Activated CD4-positive, CD25-positive, alpha-beta regulatory T cell (primary cell): ENCODE measurements around the gene GAS2L2.
A peak's percentile ranks its signal among the peaks of the same experiment; 100 is the strongest.
"Not testable (repeated sequence)": the region's sequence is repeated elsewhere in the genome, so short reads cannot be mapped to it uniquely, and the experiment has no call there.

Experiments used
- DNase-seq, 4 experiments: peaks; one replicate each; lab custom pipeline; 2025; lab: John Stamatoyannopoulos, UW

Gene GAS2L2

DNA sequence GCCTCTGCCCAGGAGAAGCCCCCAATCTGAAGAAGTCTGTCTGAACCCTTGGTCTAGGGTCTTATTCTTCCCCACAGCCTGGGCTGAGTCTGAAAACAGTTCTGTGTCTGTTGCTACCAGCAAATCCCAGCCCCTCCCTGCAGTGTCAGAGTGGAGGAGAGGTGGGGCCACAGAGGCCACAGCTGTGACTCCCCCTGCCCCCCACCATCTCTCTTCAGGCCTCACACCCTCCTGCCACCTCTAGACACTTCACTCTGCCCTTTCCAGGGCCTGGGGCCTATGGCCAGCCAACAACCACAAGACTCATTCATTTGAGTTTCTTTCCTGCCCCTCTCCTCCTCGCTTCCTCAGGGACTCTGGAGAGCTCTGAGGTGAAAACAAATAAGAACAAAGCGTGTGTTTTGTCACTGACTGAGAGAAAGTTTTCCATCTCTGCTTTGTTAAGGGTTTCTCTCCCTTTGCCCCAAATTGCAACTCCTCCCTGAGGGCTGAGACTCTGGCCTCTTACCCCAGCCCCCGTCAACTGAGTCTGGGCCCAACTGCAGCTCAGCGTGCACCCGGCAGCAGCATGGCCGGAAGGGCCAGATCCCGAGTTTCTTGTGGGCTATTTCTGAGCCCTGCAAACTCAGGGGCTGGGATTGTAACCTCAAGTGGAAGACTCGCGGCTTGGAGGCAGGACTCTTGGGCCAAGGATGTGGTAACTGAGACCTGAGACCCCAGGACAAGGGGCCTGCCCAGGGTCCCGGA lies 20.8 kb upstream of the GAS2L2 start:
- no peak for DNase-seq

DNA sequence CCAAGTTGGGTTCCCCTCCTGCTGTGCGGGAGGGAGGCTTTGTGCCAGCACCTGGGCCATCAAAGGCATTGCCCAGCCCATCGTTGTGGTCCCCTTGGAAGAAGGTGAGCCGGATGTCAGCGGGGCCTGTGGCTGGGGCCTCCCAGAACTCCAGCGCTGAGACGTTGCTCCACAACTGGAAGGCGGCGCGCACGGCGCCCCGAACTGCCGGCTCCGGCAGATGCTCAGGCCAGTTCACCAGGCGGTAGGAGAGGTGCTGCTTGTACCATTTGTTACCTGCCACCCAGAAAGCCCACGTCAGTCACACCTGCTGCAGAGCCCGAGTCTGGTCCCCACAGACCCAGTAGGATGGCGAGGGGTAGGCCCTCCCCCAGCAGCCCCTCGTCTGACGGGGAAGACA lies 20.1 kb upstream of the GAS2L2 start:
- no peak for DNase-seq

DNA sequence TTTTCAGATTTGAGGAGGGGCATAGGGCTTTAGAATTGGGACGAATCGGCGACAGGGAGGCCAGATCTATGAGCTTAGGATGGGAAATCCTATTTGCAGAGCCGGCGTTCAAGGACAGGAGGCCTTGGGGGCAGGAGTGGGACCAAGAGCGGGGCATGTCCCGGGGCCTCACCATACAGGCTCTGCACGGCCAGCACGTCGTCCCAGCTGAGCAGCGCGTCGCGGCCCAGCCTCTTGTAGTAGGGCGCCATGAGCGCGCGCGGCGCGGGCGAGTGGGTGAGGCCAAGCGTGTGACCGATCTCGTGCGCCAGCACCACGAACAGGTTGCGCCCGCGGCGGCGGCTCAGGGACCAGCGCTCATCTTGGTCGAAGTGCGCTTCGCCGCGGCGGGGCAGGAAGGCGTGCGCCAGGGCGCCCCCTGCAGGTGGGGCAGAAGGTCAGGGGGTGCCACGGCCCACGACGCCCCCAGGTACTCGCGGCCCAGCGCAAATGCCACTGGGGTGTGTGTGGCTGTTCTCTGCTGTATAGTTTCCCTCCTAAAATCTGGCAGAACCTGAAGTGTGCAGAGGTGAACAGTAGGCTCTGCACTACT lies 17.0 kb upstream of the GAS2L2 start:
- no peak for DNase-seq

DNA sequence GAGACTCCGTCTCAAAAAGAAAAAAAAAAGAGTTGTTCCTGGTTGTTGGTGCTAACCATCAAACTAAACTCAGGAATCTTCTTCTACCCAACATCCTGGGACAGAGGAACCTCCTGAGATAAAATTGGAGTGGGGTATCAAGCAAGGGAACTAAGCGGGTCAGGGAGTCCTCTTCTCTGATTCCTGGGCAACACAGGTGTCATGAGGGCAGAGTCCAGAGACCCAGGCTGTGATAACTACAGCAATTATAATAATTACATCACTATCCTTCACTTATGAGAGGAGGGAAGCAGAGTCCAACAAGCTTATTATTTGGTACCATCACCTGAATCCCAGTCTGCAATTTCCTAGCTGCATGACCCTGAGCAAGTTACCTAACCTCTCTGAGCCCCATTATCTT lies 15.8 kb upstream of the GAS2L2 start:
- DNase-seq, result no peak

DNA sequence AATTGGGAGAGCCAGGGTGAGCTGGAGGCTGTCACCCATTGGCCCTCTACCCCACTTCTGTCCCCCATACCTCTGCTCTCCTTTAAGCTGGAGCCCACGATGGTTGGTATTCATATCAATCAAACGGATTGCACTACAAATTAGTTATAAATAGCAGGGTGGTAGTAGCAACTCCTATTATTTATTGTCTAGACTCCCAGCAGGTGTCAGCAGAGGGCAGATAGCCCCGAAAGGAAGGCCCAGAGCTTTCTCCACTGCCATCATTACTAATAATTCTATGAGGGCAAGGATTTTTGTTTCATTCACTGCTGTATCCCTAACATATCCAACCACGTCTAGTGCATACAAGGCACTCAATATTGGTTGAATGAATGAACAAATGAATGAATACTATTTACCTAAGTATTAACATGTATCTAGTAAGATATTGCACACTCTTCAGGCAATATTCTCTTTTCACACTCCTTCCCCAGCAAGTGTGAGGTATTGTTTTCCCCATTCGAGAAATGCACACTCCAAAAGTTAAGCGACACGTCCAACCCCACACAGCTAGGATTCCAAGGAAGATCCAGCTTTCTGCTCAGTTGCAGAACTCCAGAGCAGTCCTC lies 14.0 kb upstream of the GAS2L2 start:
- DNase-seq, result no peak

DNA sequence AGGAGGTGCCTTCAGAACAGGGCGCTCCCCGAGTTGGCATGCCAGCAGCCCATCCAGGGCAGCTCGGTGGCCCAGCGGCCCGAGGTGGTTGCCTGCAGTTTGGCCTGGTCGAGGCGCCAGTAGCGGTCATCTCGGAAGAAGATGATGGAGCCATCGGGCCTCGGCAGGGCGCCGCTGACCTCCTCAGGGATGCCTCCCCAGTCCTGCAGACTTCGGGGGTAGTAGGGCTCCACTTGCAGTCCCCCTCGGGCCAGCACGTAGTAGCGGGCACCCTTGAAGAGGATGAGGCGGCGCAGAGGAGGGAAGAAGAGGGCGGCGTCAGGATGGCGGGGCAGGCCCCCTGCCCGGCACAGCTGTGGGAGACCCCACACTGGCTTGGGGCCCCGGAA lies 13.4 kb upstream of the GAS2L2 start:
- DNase-seq, result no peak

DNA sequence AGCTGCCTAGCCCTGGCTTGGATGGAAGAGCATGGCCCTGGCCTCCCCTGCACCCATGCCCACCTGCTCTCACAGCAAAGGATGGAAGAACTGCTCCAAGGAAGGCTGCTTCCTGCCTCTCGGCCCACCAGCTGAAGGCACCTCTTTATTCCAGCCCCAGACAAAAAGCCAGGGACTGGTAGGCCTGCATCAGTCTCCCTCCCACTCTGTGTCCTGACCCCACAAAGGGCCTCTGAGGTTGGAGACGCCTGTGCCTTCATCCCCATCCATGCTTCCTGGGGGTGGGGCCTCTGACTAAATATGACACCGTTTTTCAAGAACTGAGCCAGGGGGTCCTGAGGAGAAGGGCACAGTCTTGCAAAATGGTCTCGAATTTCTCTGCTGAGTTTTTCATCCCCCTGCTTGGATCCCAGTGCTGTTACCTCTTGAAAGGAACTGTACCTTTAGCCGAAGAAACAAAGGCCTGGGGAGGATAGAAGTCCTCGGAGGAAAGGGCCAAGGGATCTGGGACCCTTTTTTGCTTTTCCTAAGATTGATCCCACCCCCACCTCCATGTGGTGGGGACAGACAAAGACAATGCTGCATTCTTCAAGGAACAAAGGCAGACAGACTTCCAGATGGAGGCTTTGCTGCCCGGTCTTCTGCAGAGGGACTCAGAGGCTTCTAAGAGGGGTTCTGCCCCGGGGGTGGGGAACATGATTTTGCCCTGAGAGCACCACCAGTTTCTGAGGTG lies 12.9 kb upstream of the GAS2L2 start:
- no peak for DNase-seq

DNA sequence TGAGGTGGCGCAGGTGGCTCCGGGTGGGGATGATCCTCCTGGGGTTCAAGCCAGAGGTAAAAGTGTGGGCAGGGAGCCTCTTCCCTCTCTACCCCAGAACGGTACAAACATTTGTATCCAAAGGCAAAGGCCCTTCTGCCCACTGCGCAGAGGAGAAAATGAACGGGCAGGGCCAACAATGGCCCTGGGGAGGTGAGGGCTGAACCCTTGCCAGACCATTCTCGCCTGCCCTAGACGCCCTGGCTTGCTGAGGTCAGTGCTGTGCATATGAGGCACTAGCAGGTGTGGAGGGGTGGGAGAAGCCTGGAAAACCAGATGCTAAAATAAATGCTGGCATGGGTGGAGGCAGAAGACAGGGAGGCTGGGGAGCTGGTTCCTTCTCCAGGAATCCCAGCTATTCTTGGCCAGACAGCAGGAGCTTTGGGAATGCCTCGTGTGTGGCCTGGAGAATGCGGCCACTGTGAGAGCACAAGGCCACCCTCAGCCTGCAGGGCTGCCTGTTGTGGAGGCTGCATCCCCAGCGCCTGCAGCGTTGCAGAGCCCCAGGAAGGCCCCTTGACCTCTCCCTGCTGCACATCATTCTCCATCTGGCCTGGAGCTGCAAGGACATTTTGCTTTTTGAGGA lies 12.2 kb upstream of the GAS2L2 start:
- no peak for DNase-seq

DNA sequence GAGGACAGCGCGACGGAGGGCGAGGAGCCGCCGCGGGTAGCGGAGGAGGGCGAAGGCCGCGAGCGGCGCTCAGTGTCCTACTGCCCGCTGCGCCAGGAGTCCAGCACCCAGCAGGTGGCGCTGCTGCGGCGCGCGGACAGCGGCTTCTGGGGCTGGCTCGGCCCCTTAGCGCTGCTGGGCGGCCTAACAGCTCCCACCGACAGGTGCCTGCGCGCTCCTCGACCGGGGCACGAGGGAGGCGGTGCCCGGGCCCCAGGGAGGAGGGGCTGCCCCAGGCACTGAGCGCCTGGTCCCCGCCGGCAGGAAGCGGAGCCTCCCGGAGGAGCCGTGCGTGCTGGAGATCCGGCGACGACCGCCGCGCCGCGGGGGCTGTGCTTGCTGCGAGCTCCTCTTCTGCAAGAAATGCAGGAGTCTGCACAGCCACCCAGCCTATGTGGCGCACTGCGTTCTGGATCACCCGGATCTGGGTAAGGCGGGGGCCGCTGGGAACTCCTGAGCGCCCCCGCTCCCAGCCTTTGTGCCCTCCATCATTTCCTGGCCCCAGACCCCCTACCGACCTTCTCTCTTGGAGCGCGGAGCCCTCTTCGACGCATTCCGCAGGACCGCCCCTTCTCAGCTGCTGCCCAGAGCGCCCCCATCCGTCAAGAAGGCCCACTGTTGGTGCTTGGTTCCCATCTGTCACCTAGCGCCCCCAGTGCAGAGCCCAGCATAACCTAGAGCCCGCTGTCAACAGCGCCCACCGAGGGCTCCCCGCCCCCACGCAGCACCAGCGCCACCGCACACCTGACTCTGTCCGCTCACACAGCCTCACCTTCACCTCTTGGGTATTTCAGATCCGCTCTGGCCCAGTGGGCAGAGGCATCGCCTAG lies 11.3 kb upstream of the GAS2L2 start:
- DNase-seq, result peak; percentile 72 to 80 (median 76)

DNA sequence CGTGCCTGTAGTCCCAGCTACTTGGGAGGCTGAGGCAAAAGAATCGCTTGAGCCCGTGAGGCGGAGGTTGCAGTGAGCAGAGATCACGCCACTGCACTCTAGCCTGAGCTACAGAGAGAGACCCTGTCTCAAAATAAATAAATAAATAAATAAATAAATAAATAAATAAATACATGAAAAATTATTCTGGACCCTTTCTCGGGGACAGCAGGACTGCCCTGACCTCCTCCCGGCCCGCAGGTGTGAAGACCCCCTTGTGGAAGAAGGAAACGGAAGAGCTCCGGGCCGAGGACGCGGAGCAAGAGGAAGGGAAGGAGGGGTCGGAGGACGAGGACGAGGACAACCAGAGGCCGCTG lies 10.7 kb upstream of the GAS2L2 start:
- no peak for DNase-seq

DNA sequence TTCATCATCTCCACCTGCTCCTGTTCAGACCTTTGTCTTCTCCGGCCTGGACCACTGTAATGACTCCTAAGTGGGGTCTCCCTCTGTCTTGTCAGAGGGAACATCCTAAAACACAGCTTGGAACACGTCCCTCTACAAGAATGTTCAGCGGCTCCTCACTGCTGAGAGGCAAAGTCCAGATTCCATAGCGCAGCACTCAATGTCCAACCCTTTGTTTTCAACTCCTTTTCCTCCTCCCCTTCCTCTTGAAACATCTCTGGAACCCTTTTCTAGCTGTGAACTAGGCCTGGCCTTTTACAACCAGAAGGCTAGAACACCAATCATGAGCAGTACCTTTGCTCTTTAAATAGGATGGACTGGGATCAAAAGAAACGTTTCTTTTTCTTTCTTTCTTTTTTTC lies 8.6 kb upstream of the GAS2L2 start:
- no peak for DNase-seq

DNA sequence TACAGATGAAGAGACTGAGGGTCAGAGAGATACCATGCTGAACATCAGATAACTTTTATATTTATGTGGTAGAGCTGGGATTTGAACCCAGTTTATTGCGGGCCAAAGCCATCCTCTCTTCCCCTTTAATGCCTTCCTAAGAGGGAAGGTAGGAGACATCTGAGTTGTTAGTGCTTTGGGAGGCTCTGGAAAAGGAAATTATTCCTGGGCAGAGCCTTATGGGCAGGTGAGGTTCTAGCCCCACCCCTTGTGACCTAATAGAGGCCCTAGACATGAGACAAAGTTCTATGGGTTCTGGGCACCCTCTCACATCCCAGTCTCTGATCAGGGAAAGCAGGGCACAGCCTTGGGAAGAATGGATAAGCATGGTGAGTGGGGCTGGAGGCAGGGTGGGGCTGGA lies 7.5 kb upstream of the GAS2L2 start, which contains the start of gene C17orf50:
Gene C17orf50 (plus strand): TSS at position 301 of the 400 bp plus-strand sequence. CDS start 55 bp downstream, at position 356.
- no peak for DNase-seq

DNA sequence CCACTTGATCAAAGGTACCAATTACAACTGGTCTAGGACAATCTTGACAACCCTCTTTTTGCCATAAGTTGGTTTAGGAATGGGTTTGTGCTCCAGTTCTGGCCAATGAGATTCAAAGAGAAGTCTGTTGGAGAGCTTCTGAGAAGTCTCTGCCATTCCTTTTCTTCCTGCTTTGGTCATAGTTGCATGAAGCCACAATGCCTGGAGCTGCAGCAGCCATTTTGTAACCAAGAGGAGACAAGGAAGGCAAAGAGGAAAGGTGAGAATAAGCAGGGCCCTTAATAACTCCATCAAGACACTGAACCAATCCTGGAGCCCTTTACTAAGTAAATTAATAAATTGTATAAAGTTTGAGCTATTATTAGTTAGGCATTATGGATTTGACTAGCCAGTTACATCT lies 4.2 kb upstream of the GAS2L2 start:
- DNase-seq, result no peak

DNA sequence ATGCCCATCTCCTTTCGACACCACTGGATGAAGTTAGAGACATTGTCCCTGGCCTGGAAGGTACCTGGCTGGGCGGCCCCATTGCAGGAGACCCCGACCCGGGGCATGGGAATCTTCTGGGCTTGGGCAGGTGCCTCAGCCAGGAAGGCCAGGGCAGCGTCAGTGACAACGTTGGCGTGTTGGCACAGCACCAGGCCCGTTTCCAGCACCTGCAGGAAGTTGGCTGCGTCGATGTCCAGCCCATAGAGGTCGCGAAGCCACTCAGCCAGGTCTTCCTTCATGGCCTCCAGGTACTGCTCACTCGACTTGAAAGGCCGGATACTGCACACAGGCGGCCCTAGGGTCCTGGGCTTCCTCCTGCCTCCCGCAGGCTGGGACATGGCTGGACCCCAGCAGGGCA lies 568 bp downstream of the GAS2L2 start:
- no peak for DNase-seq

DNA sequence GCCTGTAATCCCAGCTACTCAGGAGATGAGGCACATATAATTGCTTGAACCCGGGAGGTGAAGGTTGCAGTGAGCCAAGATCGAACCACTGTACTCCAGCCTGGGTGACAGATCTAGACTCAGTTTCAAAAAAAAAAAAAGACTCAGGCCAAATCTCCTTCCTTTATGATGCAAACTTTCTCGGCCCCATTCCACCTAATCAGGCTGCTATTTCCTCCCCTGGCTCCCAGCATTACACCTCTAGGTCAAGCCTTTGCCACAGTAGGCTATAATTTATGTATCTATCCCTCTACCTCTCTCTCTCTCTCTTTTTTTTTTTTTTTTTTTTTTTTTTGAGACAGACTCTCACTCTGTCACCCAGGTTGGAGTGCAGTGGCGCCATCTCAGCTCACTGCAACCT lies 1.5 kb downstream of the GAS2L2 start:
- not testable (repeated sequence) for DNase-seq

DNA sequence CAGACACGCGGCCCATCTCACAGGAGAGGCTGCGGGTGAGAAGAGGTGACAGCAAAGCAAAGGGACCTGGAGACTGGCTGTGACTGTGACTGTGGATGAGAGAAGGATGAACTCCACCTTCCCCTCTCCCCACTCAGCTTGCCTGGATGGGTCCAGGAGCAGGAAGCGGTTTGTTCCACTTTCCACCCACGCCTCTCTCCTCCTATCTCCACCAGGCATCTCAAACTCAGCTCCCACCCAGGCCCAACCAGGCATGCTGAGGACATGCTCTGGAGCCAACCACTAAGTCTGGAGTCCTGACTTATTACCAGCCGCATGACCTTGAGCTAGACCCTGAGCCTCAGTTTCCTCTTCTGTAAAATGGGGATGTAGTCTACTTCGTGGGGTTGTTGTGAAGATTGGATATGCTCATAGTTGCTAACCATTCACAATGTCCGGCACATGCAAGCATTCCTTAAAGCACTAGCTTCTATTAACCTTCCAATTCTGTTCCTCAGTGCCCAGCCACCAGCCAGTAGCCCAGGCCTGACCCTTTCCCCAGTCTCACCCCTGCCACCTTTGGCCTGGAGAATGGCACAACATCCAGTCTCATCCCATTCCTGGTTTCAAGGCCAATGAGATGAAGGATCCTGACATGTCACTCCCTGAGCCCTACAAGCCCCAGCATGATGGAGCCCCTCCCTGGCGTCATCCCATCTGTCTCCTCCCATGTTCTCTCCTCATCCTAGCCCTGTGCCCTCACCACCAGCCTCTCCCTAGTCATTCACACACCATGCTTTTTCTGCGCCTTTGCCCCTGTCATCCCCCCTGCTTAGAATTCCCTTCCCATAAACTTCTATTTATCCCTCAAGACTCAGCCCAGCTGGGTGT lies 2.3 kb downstream of the GAS2L2 start:
- no peak for DNase-seq

DNA sequence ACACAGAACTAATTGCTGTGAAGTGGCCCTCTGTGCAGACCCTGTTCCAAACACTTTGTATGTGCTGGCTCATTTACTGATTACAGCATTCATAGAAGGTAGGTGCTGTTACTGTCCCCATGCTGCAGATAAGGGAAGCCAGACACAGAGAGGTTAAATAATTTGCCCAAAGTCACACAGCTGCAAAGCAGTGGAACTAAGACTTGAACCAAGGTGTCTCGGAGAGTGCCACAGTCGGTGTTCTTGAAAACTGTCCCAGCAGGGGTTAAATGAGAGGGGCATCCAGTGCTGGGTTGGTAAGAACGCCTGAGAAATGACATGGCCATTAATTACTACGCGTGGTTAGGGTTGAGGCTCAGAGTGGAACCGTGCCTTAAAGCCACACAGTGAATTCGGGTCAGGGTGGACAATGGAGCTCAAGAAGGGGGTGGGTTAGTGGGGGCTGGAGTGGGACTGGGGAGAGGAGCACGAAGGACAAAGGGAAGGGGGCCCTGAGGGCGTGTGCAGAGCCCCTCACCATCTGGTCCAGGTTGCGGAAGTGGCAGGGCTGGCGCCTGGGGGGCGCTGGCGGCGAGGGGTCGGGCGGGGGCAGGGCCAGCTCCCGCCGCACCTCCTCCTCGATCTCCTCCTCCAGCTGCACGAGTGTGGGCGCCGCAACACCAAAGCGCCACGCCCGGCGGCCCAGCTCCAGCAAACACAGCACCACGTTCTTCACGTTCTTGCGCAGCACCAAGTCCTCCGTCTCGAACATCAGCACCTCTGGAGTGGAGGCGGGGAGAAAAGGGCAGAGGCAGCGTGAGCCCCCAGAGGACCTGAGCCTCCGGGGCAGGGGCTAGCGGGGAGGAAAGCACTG lies 3.3 kb downstream of the GAS2L2 start:
- DNase-seq, result no peak

DNA sequence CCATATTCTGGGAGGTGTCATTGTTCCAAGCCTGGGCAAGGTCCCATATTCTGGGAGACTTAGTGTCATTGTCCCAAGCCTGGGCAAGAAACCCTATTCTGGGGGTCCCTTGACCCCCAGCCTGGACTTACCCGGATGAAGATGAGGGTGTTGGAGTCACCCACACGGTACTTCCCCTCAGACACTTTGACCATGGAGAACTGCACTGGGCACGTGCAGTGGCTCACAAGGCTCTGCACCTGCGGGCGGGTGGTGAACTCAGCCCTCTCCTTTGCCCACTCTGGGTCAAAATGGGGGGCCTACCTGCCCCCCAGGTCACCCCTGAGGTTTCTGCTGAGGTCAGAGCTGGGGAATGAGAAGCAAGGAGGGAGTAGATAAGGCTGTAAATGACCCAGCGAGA lies 4.1 kb downstream of the GAS2L2 start:
- DNase-seq, result no peak

DNA sequence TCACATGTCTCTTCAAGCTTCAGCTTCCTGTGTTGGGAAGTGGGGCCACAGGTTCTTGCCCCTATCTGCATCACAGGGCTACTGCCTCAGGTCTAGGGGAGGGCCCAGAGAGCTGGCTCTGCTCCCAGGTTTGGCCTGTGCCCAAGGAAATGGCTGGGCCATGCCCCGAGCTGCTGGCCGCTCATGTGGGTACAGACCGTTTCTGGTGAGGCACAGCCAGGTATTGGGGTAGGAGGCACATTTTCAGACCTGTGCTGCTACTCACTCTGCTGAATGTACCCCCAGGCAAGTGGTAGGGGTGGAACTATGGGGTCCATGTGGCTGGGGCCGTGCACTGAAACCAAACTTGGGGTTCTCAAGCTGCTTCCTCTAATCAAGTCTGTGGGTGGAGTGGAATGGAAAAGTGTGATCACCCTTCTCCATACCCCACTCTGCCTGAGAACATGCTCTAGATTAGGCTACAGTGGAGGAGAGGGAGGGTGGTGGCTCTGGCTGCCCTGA lies 4.6 kb downstream of the GAS2L2 start:
- no peak for DNase-seq
